Liver (tissue), 9 donors: ENCODE data around the gene KIF21A. TPM values are rescaled to one million over a fixed set of nuclear protein-coding genes. Genes with fewer than 3 reads are reported as not detected.

Experiments
- DNase-seq: peaks from one replicate; pipeline ENCODE4 v3.0.0-alpha.2; 2017; ENCODE audit warnings: low spot score
- H3K27ac ChIP-seq, 2 donors: one replicate each; pipeline ENCODE4 v1.7.0; 2013; ENCODE audit warnings: inconsistent platforms in 2 of 2, low read length in 2 of 2, control low read depth in 1 of 2, low read depth in 1 of 2, mild to moderate bottlenecking in 1 of 2
- H3K27me3 ChIP-seq, 4 donors: one replicate each; pipeline versions ENCODE4 v1.6.1 to v1.7.0; 2013; ENCODE audit warnings: low read length in 3 of 4, inconsistent platforms in 1 of 4, mild to moderate bottlenecking in 1 of 4, moderate library complexity in 1 of 4; ENCODE audit not compliant: control insufficient read depth in 4 of 4, insufficient read depth in 4 of 4
- H3K36me3 ChIP-seq, 4 donors: one replicate each; pipeline versions ENCODE4 v1.6.1 to v1.7.0; 2013; ENCODE audit warnings: low read length in 3 of 4, mild to moderate bottlenecking in 3 of 4, low read depth in 1 of 4, moderate library complexity in 1 of 4; ENCODE audit not compliant: control insufficient read depth in 4 of 4, insufficient read depth in 3 of 4
- H3K4me1 ChIP-seq, 4 donors: one replicate each; pipeline versions ENCODE4 v1.6.1 to v1.7.0; 2013; ENCODE audit warnings: low read length in 3 of 4, mild to moderate bottlenecking in 3 of 4, moderate library complexity in 1 of 4; ENCODE audit not compliant: control insufficient read depth in 4 of 4, insufficient read depth in 4 of 4
- H3K4me3 ChIP-seq, 3 donors: one replicate each; pipeline versions ENCODE4 v1.6.1 to v1.7.0; 2013; ENCODE audit warnings: low read length in 3 of 3, control low read depth in 1 of 3, low read depth in 1 of 3, mild to moderate bottlenecking in 1 of 3
- H3K9ac ChIP-seq, 2 donors: one replicate each; pipeline ENCODE4 v1.7.0; 2013; ENCODE audit warnings: low read length in 2 of 2, mild to moderate bottlenecking in 2 of 2, moderate library complexity in 2 of 2, control low read depth in 1 of 2, low read depth in 1 of 2
- H3K9me3 ChIP-seq, 4 donors: one replicate each; pipeline versions ENCODE4 v1.6.1 to v1.7.0; 2013; ENCODE audit warnings: low read length in 3 of 4; ENCODE audit not compliant: control insufficient read depth in 4 of 4
- CTCF ChIP-seq: fragments of 150-350 bp; IDR thresholded peaks from 2 replicates; pipeline ENCODE4 v1.5.1; 2017; ENCODE audit warnings: improper control_type of control experiment, low read depth, low read length; ENCODE audit not compliant: missing input control
- EGR1 ChIP-seq, 2 donors: IDR thresholded peaks; 2 replicates each; pipeline ENCODE4 v1.6.1; 2016 to 2018; ENCODE audit warnings: antibody characterized with exemption in 2 of 2, low read depth in 2 of 2
- FOXA1 ChIP-seq: IDR thresholded peaks from 2 replicates; pipeline ENCODE4 v1.6.1; 2016; ENCODE audit warnings: antibody characterized with exemption
- FOXA2 ChIP-seq: IDR thresholded peaks from 2 replicates; pipeline ENCODE4 v1.6.1; 2016; ENCODE audit warnings: antibody characterized with exemption
- GABPA ChIP-seq, 2 donors: IDR thresholded peaks in 1 of 2; conservative IDR thresholded peaks in 1 of 2; 2 replicates each; pipeline ENCODE4 v1.6.1; 2016; ENCODE audit warnings: antibody characterized with exemption in 2 of 2, mild to moderate bottlenecking in 1 of 2, moderate library complexity in 1 of 2
- HNF4A ChIP-seq, 2 donors: conservative IDR thresholded peaks; 2 replicates each; pipeline ENCODE4 v1.6.1; 2016; ENCODE audit warnings: antibody characterized with exemption in 2 of 2, mild to moderate bottlenecking in 2 of 2
- HNF4G ChIP-seq: IDR thresholded peaks from 2 replicates; pipeline ENCODE4 v1.6.1; 2016; ENCODE audit warnings: antibody characterized with exemption
- JUND ChIP-seq, 2 donors: IDR thresholded peaks; 2 replicates each; pipeline ENCODE4 v1.6.1; 2016; ENCODE audit warnings: antibody characterized with exemption in 2 of 2
- MAX ChIP-seq: IDR thresholded peaks from 2 replicates; pipeline ENCODE4 v1.6.1; 2016; ENCODE audit warnings: antibody characterized with exemption
- NR2F2 ChIP-seq: IDR thresholded peaks from 2 replicates; pipeline ENCODE4 v1.6.1; 2016; ENCODE audit warnings: antibody characterized with exemption
- RAD21 ChIP-seq, 2 donors: IDR thresholded peaks; 2 replicates each; pipeline ENCODE4 v1.6.1; 2016; ENCODE audit warnings: antibody characterized with exemption in 2 of 2, mild to moderate bottlenecking in 2 of 2
- REST ChIP-seq: IDR thresholded peaks from 2 replicates; pipeline ENCODE4 v1.6.1; 2016; ENCODE audit warnings: antibody characterized with exemption, mild to moderate bottlenecking
- RXRA ChIP-seq, 2 donors: IDR thresholded peaks; 2 replicates each; pipeline ENCODE4 v1.6.1; 2017 to 2018; ENCODE audit warnings: antibody characterized with exemption in 2 of 2, mild to moderate bottlenecking in 1 of 2
- SP1 ChIP-seq: IDR thresholded peaks from 2 replicates; pipeline ENCODE4 v1.6.1; 2018; ENCODE audit warnings: antibody characterized with exemption, mild to moderate bottlenecking
- TAF1 ChIP-seq: conservative IDR thresholded peaks from 2 replicates; pipeline ENCODE4 v1.6.1; 2016; ENCODE audit warnings: antibody characterized with exemption, mild to moderate bottlenecking
- whole genome bisulfite sequencing: extraction: QIAGEN DNeasy Blood & Tissue Kit; methylation state at CpG from one replicate; pipeline ENCODE4 v1.1.7; 2013; 5-methylcytosine and 5-hydroxymethylcytosine counted together
- polyA plus RNA-seq, 2 donors: library from polyadenylated mRNA; stranded (reverse) in 1 of 2; unstranded in 1 of 2; fragments of 200-250 nt in 1 of 2; fragments of >200 nt in 1 of 2; fragmentation: Nextera tagmentation in 1 of 2; extraction: Ambion mirVana in 1 of 2; gene quantifications; one replicate each; pipeline versions ENCODE4 v1.2.1 to v1.2.3, GENCODE V29; 2013 to 2015
- total RNA-seq, 2 donors: library from RNA; depleted of rRNA; stranded (reverse); fragments of >200 nt; gene quantifications; one replicate each; pipeline ENCODE4 v1.2.3, GENCODE V29; 2014
- TF ChIP-seq, protein P1 (sequence below): IDR thresholded peaks from 2 replicates; pipeline ENCODE4 v1.6.1; 2016; ENCODE audit warnings: antibody characterized with exemption
- TF ChIP-seq, protein P2 (sequence below): IDR thresholded peaks from 2 replicates; pipeline ENCODE4 v1.6.1; 2016; ENCODE audit warnings: antibody characterized with exemption
- donor health status: healthy.
- donor health status: healthy.
- donor health status: healthy.
- donor health status: healthy.
- donor health status: healthy.

The KIF21A gene
- total and polyA plus RNA-seq, 4 donors: 9.1 to 47.4 (median 21.0) TPM

GRCh38 chr12:39386335-39386734, 56.6 kb downstream of the KIF21A start:
- peaks cover 0 to 3% (median 0%) of the 10 kb centered on the region in 4 donors for H3K4me1 ChIP-seq
- no peak for TF ChIP-seq REST
- TF ChIP-seq HNF4G: no peak
- TF ChIP-seq SP1: no peak
- TF ChIP-seq, protein P1, sequence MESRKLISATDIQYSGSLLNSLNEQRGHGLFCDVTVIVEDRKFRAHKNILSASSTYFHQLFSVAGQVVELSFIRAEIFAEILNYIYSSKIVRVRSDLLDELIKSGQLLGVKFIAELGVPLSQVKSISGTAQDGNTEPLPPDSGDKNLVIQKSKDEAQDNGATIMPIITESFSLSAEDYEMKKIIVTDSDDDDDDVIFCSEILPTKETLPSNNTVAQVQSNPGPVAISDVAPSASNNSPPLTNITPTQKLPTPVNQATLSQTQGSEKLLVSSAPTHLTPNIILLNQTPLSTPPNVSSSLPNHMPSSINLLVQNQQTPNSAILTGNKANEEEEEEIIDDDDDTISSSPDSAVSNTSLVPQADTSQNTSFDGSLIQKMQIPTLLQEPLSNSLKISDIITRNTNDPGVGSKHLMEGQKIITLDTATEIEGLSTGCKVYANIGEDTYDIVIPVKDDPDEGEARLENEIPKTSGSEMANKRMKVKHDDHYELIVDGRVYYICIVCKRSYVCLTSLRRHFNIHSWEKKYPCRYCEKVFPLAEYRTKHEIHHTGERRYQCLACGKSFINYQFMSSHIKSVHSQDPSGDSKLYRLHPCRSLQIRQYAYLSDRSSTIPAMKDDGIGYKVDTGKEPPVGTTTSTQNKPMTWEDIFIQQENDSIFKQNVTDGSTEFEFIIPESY: no peak
- no peak for TF ChIP-seq MAX
- no peak for TF ChIP-seq FOXA1
- TF ChIP-seq RAD21 (IDR thresholded peaks at IDR 0.05): no peak
- no peak for TF ChIP-seq GABPA (IDR thresholded peaks at IDR 0.05 in 1 of 2, conservative IDR thresholded peaks at IDR 0.05 in 1 of 2)
- TF ChIP-seq, protein P2, sequence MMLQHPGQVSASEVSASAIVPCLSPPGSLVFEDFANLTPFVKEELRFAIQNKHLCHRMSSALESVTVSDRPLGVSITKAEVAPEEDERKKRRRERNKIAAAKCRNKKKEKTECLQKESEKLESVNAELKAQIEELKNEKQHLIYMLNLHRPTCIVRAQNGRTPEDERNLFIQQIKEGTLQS: no peak
- TF ChIP-seq NR2F2: no peak
- TF ChIP-seq HNF4A (conservative IDR thresholded peaks at IDR 0.05): no peak
- TF ChIP-seq JUND (IDR thresholded peaks at IDR 0.05): no peak
- no peak for TF ChIP-seq TAF1
- TF ChIP-seq EGR1 (IDR thresholded peaks at IDR 0.05; ENCODE audit: low read depth in 2 of 2): no peak
- no peak for TF ChIP-seq FOXA2
- TF ChIP-seq RXRA (IDR thresholded peaks at IDR 0.05): no peak
- no peak for TF ChIP-seq CTCF
- H3K9me3 ChIP-seq: no peaks in the 10 kb centered on the region
- WGBS: 71% methylated on average over 3 of the region's 3 CpGs
- no peak overlapping the region for H3K27ac ChIP-seq
- H3K4me3 ChIP-seq: no peak overlapping the region
- DNase-seq: no peak
- H3K9ac ChIP-seq: no peak overlapping the region
- H3K36me3 ChIP-seq: no peaks in the 10 kb centered on the region
- H3K27me3 ChIP-seq: no peaks in the 10 kb centered on the region

DNA sequence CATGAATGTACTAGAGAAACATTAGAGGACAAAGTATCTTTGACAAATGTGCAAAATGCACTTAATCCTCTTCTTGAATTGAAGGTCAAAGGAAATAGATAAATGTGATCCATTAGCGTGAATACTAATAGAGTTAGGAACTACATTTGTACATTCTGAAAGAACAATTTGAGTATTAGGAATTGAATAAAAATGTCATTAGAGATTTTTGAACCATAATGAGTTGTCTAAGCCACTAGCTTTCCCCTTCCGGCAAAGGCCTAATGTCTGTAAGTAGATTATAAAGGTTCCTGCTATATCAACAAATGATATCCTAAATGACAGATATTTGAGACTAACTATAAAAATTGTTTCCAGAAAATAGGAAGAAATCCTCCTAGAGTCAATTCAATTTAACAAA, 59.8 kb downstream of the KIF21A start:
- Histone ChIP-seq H3K9me3 (no peaks in the 10 kb centered on the region), H3K4me1 (peaks cover 0 to 3% (median 0%) of the 10 kb centered on the region in 4 donors), H3K27me3 (no peaks in the 10 kb centered on the region), H3K9ac (no peak overlapping the region), H3K27ac (no peak overlapping the region), H3K36me3 (no peaks in the 10 kb centered on the region), H3K4me3 (no peak overlapping the region)
- 97% methylated on average over 2 of the region's 2 CpGs for WGBS
- no peak for DNase-seq
- TF ChIP-seq REST: no peak
- TF ChIP-seq, protein P1: no peak
- TF ChIP-seq FOXA1: no peak
- TF ChIP-seq RAD21 (IDR thresholded peaks at IDR 0.05): no peak
- no peak for TF ChIP-seq RXRA (IDR thresholded peaks at IDR 0.05)
- TF ChIP-seq NR2F2: no peak
